Brain microvascular endothelial cell (primary cell): Measurements from ENCODE around the gene BID.

ENCODE experiments used
- DNase-seq: peaks from one replicate; pipeline ENCODE4 v3.0.0-alpha.2; 2020
- H3K27ac ChIP-seq: fragments of 250-450 bp; sonication (Bioruptor Pico); 2 replicates; pipeline ENCODE4 v1.5.1; 2020; ENCODE audit warnings: mild to moderate bottlenecking, moderate library complexity
- H3K27me3 ChIP-seq: fragments of 250-450 bp; sonication (Bioruptor Pico); replicated peaks from 2 replicates; pipeline ENCODE4 v1.5.1; 2020; ENCODE audit warnings: mild to moderate bottlenecking
- H3K36me3 ChIP-seq: fragments of 250-450 bp; sonication (Bioruptor Pico); replicated peaks from 2 replicates; pipeline ENCODE4 v1.5.1; 2020; ENCODE audit warnings: mild to moderate bottlenecking
- H3K4me3 ChIP-seq: 2 replicates; pipeline ENCODE4 v1.5.1; 2011; ENCODE audit warnings: low read depth, mild to moderate bottlenecking, control low read depth, low read length, moderate library complexity
- CTCF ChIP-seq: IDR thresholded peaks from 2 replicates; pipeline ENCODE4 v1.5.1; 2011; ENCODE audit warnings: low read depth, mild to moderate bottlenecking, moderate library complexity, low read length, control low read depth, inconsistent platforms; ENCODE audit errors: missing control alignments
- in situ Hi-C: cut with HindIII; loops from 2 replicates; pipeline ENCODE4 v1.10.0; 2017; ENCODE audit warnings: low sequenced_read_pairs, low pct_ligation_motif_present

BID gene

DNA sequence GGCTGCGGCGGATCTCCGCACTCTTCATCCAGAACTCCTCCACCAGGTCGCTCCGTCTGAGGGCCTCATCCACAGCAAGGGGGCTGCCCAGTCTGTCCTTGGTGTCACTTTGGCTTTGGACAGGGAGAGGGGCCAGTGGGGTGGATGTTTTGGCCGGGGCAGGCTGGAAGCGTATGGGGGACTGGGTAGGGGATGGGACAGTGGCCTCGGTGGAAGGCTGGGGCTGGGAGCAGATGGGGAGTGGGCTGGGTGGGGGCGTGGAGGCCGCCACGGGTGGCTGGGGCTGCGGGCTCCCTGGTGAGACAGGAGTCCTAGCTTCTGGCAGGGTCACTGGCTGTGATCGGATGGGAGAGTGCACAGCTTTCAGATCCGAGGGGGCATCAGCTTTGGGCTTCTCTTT, 44.4 kb upstream of the BID start:
- in situ Hi-C loops, result no loop called here
- Histone ChIP-seq H3K27ac (no peak overlapping the region), H3K4me3 (no peak overlapping the region), H3K27me3 (no peaks in the 10 kb centered on the region), H3K36me3 (peaks cover 2% of the 10 kb centered on the region)
- no peak for TF ChIP-seq CTCF
- no peak for DNase-seq

GRCh38 chr22:17818180-17818579, 43.9 kb upstream of the BID start:
- no peak for TF ChIP-seq CTCF
- Histone ChIP-seq H3K27me3 (no peaks in the 10 kb centered on the region), H3K36me3 (peaks cover 2% of the 10 kb centered on the region), H3K27ac (no peak overlapping the region), H3K4me3 (no peak overlapping the region)
- no peak for DNase-seq
- in situ Hi-C loops, result no loop called here

GRCh38 chr22:17817511-17818065, 43.3 kb upstream of the BID start:
- Histone ChIP-seq H3K36me3 (peaks cover 2% of the 10 kb centered on the region), H3K27ac (no peak overlapping the region), H3K4me3 (no peak overlapping the region), H3K27me3 (no peaks in the 10 kb centered on the region)
- in situ Hi-C loops, result no loop called here
- DNase-seq, result no peak
- no peak for TF ChIP-seq CTCF

DNA sequence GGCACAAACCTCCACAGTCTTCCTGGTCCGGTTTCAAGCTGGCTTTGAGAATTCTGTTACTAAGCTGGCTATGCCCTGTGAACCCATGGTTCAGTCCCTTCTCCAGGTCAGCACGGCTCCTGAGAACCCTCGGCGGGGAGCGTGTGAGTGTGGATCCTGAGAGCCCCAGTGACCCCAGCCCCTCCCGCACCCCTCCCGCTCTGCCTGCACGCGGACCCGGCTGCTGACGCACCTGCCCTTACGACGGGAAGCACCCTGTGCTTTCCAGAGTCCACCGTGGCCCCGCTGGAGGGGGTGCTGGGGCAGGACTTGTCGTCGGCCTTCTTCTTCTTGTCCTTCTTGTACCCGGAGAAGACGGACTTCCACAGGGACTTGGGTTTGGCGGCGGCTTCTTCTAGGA, 42.8 kb upstream of the BID start:
- in situ Hi-C loops, result no loop called here
- H3K27ac ChIP-seq, result no peak overlapping the region
- peaks cover 2% of the 10 kb centered on the region for H3K36me3 ChIP-seq
- TF ChIP-seq CTCF, result no peak
- H3K4me3 ChIP-seq, result no peak overlapping the region
- no peak for DNase-seq
- no peaks in the 10 kb centered on the region for H3K27me3 ChIP-seq

DNA sequence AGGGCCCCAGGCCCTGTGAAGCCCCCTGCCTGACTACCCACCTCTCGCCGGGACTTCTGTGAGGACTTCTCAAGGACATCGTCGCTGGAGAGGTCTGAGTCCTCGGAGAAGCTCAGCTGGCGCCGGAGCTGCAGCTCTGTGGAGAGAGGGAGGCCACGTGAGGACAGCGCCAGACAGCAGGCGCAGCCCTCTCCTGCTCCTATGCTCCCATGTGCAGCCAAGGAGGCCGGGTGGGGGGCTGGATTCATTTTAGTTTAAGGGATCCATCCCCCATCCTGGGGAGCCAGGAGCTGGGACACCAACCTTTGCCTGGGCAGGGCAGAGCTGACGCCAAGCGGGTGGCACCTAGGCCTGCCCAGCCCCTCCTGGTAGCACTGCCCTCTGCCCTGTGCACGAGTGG, 42.4 kb upstream of the BID start:
- Histone ChIP-seq H3K27me3 (no peaks in the 10 kb centered on the region), H3K4me3 (no peak overlapping the region), H3K27ac (no peak overlapping the region), H3K36me3 (peaks cover 2% of the 10 kb centered on the region)
- no peak for DNase-seq
- in situ Hi-C loops, result no loop called here
- no peak for TF ChIP-seq CTCF

GRCh38 chr22:17815703-17816254, 41.5 kb upstream of the BID start:
- DNase-seq, result no peak
- no peaks in the 10 kb centered on the region for H3K27me3 ChIP-seq
- no peak overlapping the region for H3K27ac ChIP-seq
- in situ Hi-C loops, result no loop called here
- peaks cover 2% of the 10 kb centered on the region for H3K36me3 ChIP-seq
- TF ChIP-seq CTCF, result no peak
- no peak overlapping the region for H3K4me3 ChIP-seq
